Measurements from ENCODE around the gene PCDH7.
A peak's percentile ranks its signal among the peaks of the same experiment; 100 is the strongest.

Gene PCDH7

GRCh38 chr4:30727409-30727808, 7.2 kb downstream of the PCDH7 start:
- DNase-seq (ENCODE audit: low spot score): no peak

DNA sequence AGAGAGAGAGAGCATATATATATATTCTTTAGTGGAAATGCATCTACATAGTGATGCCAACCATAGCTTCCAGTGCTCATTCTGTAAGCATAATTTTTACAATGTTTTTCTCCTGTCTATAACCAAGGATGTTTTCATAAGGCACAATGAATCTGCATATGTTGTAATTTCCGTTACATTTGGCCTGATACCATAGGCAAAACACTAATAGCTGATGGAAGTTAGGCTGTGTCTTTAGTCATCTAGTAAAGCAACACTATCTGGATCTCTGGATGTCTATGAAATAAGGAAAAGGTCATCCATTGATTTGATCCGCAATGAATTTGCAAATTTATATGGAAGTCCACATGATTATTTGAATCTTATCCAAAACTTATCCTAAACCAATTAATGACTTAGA, 8.1 kb downstream of the PCDH7 start:
- DNase-seq (ENCODE audit: low spot score): no peak

- no peak for DNase-seq (ENCODE audit: low spot score)
Measured at GRCh38 chr4:30743897-30744296, 23.7 kb downstream of the PCDH7 start.

DNA sequence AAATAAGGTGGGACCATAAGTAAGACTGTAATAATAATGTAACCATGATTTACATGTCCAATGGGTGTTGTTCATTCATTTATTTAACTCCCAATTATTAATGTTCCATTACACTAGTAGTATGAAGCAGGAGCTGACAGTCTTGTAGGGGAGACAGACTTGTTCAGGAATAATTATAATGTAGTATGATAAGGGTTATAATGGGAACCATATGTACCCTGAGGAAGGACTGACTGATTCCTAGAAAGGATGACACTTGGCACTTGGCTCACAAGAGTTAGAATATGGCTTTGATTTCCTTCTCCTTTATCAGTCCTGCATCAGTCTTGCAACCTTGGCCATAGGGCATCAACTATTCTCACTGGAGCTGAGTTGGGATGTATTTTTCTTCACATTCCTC, 24.2 kb downstream of the PCDH7 start:
- no peak for DNase-seq (ENCODE audit: low spot score)

GRCh38 chr4:30744957-30745640, 24.9 kb downstream of the PCDH7 start:
- no peak for DNase-seq (ENCODE audit: low spot score)

GRCh38 chr4:30746735-30747134, 26.6 kb downstream of the PCDH7 start:
- no peak for DNase-seq (ENCODE audit: low spot score)

- no peak for DNase-seq (ENCODE audit: low spot score)
Measured at GRCh38 chr4:30753316-30753715, 33.1 kb downstream of the PCDH7 start.

DNA sequence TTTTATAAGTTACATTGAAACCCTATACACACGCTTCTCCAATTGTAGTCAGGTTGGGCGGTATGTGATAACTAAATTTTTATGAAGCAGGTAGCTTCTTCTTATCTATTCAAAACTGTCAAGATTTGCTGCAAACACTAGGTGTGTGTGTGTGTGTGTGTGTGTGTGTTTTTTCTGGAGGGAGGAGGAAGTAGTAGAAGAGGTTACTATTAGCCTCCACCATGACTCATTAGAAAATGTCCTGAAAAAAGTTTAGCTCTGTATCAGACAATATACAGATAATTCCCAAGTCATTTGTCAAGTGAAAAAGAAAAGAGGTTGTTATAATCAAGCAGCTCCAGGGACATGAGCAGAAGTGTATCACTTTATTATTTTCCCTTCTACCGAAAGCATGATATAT, 33.9 kb downstream of the PCDH7 start:
- no peak for DNase-seq (ENCODE audit: low spot score)

DNA sequence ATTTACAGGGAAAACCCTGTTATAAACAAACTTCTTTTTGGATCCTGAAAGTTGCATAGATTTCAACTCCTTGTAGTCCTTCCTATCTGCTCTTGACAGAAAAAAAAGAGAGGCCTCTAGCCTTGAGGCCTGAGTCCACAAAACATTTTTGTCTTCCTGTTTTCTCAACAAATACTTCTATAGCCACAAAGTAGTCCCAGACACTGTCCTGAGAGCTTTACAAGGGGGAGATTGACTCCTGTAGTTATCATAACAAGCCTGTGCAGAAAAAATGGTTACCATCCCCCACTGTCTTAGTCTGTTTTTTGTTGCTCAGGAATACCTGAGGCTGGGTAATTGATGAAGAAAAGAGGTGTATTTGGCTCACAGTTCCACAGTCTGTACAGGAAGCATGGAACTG, 35.2 kb downstream of the PCDH7 start:
- DNase-seq (ENCODE audit: low spot score): peak; percentile 21

DNA sequence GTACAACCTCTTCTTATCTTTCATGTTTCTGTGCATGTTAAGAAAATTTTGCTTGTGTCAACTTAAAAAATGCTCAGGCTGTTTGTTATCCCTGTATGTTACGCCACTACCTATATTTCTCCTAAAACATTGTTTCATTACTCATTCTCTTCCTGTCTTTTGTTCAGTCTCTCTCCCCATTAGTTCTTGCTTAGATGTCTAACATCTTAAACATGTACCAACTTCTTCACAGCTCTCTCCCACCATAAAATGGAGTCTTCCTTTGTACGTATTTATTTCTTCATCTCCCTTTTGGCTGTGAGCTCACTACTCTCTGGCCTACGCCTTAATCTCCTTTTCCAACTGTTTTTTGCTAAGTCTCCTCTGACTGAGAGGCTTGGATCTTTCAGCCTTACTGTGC, 36.4 kb downstream of the PCDH7 start:
- no peak for DNase-seq (ENCODE audit: low spot score)

DNA sequence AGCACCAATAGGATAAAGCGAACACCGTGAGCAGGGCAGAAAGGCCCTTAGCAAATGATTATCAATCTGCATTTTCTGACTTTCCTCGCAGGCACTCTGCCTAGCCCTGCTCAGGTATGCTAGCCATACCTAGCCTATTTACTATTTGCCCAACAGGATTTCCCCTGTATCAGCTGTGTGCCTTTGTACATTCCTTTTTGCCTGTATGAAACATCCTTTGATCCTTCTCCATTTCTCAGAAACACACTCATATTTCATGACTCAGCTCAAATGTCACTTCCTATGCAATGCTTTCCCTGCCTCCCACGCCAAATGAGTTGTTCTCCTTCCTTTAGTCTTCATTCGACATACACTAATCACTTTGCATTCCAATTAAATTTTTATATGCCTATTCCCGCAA, 37.2 kb downstream of the PCDH7 start:
- peak; percentile 20 for DNase-seq (ENCODE audit: low spot score)

DNA sequence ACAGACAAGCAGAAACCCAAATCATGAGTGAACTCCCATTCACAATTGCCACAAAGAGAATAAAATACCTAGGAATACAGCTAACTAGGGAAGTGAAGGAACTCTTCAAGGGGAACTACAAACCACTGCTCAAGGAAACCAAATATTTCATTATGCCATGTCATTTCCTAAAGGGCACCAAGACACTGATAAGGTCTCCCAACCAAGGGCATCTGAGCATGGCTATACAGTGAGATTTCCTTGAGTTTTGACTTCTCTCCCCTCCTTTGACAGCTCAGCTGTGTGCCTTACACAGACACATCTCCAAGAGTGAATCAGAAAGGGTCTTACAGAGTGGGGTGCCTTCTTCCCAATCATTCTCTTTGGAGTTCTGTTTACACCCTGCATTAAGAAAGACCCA, 40.4 kb downstream of the PCDH7 start:
- no peak for DNase-seq (ENCODE audit: low spot score)

- no peak for DNase-seq (ENCODE audit: low spot score)
Measured at GRCh38 chr4:30763321-30763727, 43.2 kb downstream of the PCDH7 start.

GRCh38 chr4:30765022-30765421, 44.9 kb downstream of the PCDH7 start:
- no peak for DNase-seq (ENCODE audit: low spot score)

DNA sequence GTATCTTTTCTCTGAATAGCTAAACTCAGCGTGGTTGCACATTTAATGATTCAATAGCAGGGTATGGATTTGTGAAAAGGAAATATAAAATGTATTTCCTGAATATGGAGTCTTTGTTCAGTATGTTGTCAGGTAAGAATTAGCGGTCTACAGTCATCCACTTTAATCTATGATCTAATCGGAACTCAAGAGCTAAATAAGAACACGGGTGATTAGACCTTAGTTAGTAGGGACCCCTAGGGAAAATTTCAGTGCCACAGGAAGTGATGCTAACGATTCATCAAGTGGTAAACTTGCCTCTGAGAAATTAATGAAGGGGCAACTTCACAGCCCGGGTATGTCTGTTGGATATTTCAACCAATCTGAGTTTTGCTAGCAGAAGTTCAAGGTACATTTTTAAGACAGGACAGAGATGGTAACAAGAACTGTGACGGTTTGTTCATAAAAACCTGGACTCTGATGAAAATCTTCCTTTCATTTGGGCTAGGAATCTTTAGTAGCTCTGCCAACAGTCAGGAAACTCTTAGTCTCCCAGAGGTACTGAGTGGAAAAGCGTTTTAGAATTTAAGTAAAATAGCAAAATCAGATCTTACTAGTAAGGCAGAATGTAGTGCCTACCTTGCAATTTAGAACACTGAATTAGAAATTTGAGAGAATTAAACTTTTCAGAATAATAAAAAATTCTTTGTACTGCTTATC, 47.1 kb downstream of the PCDH7 start:
- DNase-seq (ENCODE audit: low spot score): no peak

DNA sequence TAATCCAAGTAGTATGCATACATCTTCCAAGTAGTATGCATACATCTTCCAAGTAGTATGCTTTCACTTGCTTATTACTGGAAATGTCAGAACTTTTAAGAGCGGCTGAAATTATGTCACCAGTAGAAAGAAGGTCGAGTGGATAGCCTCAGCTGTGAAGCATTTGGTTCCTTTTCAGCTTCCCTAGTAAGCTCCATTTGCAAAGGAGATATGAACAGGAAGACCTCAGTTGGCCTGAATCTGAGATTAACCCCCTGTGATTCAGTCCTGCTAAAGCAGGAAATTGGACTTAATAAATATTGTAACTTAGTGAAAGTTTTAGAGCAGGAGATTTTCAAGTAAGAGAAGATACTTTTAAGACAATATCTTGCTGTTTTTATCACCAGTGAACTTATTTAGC, 48.1 kb downstream of the PCDH7 start:
- no peak for DNase-seq (ENCODE audit: low spot score)

DNA sequence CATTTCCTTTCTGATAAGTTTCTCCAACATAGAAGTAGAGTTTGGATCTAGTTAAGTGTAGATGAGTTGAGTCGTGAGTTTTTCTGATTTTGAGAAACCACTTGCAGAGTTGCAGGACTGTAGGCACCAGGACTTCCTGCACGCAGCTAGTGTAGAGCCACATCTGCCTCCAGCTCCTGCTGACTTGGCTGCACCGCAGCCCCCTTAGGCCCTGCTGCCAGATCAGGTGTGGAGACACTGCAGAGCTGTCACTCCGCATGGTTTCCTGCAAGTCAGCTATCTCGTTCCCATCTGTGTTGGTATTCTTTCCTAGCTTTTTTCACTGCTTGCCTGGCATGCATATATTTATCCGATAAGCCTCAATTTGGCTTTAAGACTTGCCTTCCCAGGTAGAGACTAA, 48.9 kb downstream of the PCDH7 start:
- DNase-seq (ENCODE audit: low spot score): no peak

- DNase-seq (ENCODE audit: low spot score): no peak
Measured at GRCh38 chr4:30770049-30770549, 49.9 kb downstream of the PCDH7 start.

GRCh38 chr4:30770812-30771211, 50.6 kb downstream of the PCDH7 start:
- DNase-seq (ENCODE audit: low spot score): no peak

- no peak for DNase-seq (ENCODE audit: low spot score)
Measured at GRCh38 chr4:30776451-30776850, 56.3 kb downstream of the PCDH7 start.

DNA sequence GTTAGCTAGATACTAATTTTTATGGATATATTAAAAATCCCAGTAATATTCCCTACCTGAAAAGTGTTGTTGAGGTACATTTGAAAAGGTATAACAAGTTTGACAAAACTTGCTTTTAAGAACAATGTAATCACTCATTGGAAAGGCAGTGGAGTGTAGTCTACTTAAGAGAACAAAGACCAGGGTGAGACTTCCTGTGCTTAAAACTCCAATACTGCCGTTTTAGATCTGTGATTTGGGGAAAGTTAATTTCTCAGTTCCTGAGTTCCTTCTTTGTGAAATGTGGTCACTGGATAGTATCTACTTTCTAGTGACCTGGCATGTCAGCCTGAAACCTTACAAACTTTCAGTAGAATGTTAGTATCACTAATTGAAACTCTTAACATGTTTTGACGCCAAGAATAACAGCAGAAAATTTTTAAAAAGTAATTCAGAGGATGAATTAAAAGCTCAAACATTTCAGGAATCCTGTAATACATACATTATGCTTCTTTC, 56.8 kb downstream of the PCDH7 start:
- DNase-seq (ENCODE audit: low spot score): no peak
